NCI-H2227 (cell line): ENCODE measurements around the gene CRADD.
A peak's percentile ranks its signal among the peaks of the same experiment; 100 is the strongest.
"Not testable (repeated sequence)": the region's sequence is repeated elsewhere in the genome, so short reads cannot be mapped to it uniquely, and the experiment has no call there.

Experiments used
- DNase-seq: peaks from one replicate; lab custom pipeline; 2025; ENCODE audit not compliant: unreplicated experiment; lab: John Stamatoyannopoulos, UW

Gene CRADD

GRCh38 chr12:93677195-93678064 is at the start of gene CRADD:
TSS of gene CRADD (plus strand) at chr12:93677375.
- peak; percentile 98 for DNase-seq

- no peak for DNase-seq
Measured at GRCh38 chr12:93632383-93632782, 44.8 kb upstream of the CRADD start.

DNA sequence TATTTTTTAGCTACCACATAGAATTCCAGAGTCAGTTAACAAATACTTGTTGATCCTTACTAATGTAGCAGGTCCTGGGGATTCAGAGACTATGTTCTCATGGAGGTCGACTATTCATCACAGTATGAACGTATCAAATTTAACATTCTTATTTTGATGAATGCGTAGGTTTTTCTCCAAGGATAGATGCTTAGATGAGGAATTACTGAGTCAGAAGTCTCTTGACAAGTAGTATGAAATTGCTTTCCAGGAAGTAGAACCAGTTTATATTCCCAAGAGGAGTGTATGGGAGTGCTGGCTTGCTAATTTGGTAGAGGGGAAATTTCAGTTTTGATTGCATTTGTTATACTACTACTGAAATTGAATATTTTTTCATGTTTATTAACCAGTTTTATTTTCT is 42.8 kb upstream of the CRADD start:
- no peak for DNase-seq

DNA sequence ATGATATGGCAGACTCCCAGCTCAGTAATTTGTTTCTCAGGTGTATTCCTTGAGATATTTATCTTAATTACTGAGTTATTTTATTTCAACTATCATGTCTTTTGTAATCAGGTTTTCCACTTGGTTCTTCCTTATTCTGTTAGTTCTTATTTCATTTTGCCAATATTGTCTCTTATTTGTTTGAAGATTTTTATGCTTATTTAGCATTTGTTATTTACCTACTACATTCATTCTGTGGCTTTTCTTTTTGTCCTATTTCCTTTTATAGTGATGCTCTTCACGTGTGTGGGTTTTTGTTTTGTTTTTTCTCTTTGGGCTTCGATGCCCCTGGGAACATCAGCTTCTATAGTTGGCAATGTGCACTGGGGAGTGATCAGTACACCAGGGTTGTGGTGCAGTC is 40.5 kb upstream of the CRADD start:
- DNase-seq: no peak

DNA sequence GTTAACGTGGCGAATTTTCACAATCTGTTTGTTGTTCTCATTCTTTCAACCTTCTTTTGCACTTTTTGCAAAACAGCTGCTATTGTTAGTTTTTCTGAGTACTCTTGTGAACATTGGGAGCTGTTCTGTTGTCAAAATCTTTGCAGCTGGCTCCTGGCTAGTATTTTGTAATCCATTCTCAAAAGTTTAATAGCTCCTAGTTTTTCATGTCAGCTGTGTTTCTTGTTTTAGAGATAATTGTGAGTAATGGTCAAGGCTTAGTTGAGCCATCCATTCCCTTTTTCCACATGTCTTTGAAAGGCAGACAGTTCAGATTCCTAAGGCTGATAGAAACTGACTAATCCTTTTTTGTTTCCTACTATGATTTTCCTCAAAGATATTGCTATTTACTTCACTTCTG is 39.1 kb upstream of the CRADD start:
- no peak for DNase-seq

DNA sequence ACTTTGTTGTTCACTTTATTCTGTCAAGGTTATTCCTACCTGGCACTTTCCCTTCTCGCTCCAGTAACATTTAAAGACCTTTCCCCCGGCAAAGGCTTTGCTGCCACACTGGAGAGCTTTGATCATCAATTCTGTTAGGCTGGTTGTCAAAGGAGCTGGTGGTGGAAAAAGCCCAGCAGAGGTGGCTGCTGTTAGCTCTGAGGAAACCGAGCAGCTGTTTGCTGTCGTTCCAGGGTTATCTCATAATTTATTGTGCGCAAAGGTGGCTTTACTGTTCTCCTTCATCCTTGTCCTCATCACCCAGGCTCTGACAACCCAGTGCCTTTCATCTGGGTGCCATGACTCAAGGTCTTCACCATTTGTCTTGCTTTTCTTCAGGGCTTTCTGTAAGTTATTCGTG is 38.2 kb upstream of the CRADD start:
- no peak for DNase-seq

- DNase-seq: no peak
Measured at GRCh38 chr12:93639406-93639805, 37.8 kb upstream of the CRADD start.

- DNase-seq: not testable (repeated sequence)
Measured at GRCh38 chr12:93641380-93641779, 35.8 kb upstream of the CRADD start.

GRCh38 chr12:93642751-93643150 is 34.4 kb upstream of the CRADD start:
- DNase-seq: no peak

- no peak for DNase-seq
Measured at GRCh38 chr12:93645702-93646101, 31.5 kb upstream of the CRADD start.

- no peak for DNase-seq
Measured at GRCh38 chr12:93650626-93651025, 26.5 kb upstream of the CRADD start.

- no peak for DNase-seq
Measured at GRCh38 chr12:93653079-93653478, 24.1 kb upstream of the CRADD start.

DNA sequence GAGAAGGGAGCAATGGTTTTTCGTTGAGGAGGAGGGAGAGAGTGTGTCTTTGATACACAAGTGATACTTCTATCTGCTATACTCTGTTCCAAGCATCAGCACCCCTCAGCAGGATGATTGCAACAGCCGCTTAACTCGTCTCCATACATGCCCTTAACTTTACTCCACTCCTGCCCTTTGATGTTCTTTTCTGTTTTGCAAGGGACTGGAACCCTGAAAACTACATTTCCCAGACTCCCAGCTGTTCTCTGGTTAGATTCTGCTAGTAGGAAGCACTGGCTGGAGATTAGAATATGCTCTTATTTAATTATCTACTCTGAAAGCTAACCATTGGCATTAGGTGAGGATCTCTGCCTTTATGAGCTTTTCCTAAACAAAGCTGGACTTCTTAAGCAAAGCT is 23.5 kb upstream of the CRADD start:
- no peak for DNase-seq

DNA sequence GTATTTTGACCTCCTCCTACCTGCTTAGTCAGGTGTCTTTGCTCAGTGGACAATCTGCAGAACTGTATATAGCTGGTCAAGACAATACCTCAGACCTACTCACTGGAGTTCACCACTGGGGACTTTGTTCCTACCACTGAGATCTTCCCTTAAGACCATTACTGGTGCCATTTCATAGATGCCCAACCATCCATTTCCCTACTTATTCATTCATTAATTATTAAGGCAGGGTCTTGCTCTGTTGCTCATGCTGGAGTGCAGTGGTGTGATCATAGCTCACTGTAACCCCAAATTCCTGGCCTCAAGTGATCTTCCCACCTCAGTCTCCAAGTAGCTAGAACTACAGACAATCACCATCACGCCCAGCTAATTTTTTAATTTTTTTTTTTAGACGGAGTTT is 22.8 kb upstream of the CRADD start:
- no peak for DNase-seq

GRCh38 chr12:93657071-93657470 is 20.1 kb upstream of the CRADD start:
- DNase-seq: no peak

DNA sequence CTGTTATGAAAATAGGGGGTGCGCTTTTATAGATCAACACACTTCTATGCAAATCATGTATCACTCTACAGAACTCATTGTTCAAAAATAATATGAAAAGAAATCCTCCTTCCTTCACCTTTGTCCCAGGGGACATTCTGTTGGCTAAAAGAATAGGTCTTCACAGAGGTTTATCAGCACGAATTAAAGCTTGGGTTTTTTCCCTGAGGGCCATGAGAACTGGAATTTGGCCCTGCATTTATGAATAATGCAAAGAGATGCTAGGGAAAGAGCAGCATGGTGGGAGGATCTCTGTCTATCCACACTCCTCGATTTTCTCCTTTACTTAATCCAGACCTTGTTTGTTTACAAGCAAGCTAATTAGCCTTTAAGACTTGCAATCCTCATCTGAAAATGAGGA is 16.2 kb upstream of the CRADD start:
- DNase-seq: no peak

GRCh38 chr12:93663006-93663728 is 14.0 kb upstream of the CRADD start:
- DNase-seq: no peak

DNA sequence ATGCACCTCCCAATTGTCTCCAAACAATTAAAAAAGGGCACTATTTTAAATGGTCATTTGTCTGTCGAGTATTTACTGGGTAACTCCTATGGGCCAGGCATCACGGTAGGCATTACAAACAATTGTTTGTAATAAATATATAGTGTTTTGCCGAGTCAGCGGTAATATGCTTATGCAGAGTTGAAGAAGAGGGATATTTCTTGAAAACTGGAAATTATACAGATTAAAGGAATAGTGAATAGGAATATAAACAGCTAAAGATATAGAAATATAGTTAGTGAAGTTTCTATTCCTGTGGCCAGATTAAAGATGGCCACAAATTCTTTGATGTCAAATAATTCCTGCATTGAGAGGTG is 13.5 kb upstream of the CRADD start:
- DNase-seq: no peak

- no peak for DNase-seq
Measured at GRCh38 chr12:93664573-93665138, 12.5 kb upstream of the CRADD start.

- no peak for DNase-seq
Measured at GRCh38 chr12:93667672-93668071, 9.5 kb upstream of the CRADD start.

DNA sequence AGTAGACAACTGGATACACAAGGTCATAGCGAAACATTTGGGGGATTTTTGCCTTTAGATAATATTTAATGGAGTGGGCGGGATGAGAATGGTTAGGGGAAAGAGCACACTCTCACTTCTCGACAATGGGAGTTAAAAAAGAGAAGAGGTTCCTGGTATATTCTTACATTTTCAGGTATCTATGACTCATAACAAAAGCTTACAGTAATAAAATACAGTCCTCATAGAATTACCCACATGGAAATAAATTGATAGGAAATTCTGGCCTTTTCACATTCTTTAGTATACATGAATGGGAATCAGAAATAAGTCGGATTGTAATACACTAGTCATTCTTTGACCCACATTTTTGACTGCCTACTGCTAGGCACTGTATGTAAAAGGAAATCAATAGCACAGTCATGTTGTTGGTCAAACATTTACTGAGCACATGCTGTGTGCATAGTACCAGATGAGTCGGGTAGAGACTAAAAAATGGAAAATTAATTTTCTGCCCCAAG is 8.2 kb upstream of the CRADD start:
- DNase-seq: no peak

- no peak for DNase-seq
Measured at GRCh38 chr12:93669452-93669851, 7.7 kb upstream of the CRADD start.
